Esophagus muscularis mucosa (tissue), 4 donors: ENCODE data around the gene CAMK1G. TPM values are rescaled to one million over a fixed set of nuclear protein-coding genes. Genes with fewer than 3 reads are reported as not detected.

ENCODE experiments used
- DNase-seq: peaks from one replicate; pipeline ENCODE4 v3.0.0-alpha.2; 2017; ENCODE audit errors: extremely low spot score
- H3K27ac ChIP-seq, 4 donors: fragments of 200-600 bp; sonication (generic); replicated peaks in 1 of 4; 1 replicate in 3 of 4; 2 replicates in 1 of 4; pipeline ENCODE4 v1.5.1; 2016 to 2019; ENCODE audit warnings: mild to moderate bottlenecking in 1 of 4
- H3K27me3 ChIP-seq, 4 donors: fragments of 200-600 bp; sonication (generic); one replicate each; pipeline versions ENCODE4 v1.5.1 to v1.6.0; 2016 to 2019
- H3K36me3 ChIP-seq, 4 donors: fragments of 200-600 bp; sonication (generic); one replicate each; pipeline ENCODE4 v1.5.1; 2016 to 2019
- H3K4me1 ChIP-seq, 4 donors: fragments of 200-600 bp; sonication (generic); one replicate each; pipeline ENCODE4 v1.5.1; 2016 to 2019
- H3K4me3 ChIP-seq, 4 donors: fragments of 200-600 bp; sonication (generic); 1 replicate in 2 of 4; 2 replicates in 2 of 4; pipeline ENCODE4 v1.5.1; 2016 to 2019; ENCODE audit warnings: mild to moderate bottlenecking in 4 of 4, moderate library complexity in 1 of 4
- H3K9me3 ChIP-seq, 4 donors: fragments of 200-600 bp; sonication (generic); 1 replicate in 3 of 4; 2 replicates in 1 of 4; pipeline ENCODE4 v1.5.1; 2016 to 2019
- CTCF ChIP-seq, 3 experiments: fragments of 200-600 bp in 2 of 3; fragments of 450-650 bp in 1 of 3; sonication (generic) in 2 of 3; IDR thresholded peaks; one replicate each; pipeline ENCODE4 v1.5.1; 2017 to 2019; ENCODE audit warnings: antibody characterized with exemption in 3 of 3, mild to moderate bottlenecking in 2 of 3, moderate library complexity in 1 of 3
- EP300 ChIP-seq: sonication (generic); formaldehyde crosslinking; IDR thresholded peaks from one replicate; pipeline ENCODE4 v1.6.1; 2017; ENCODE audit warnings: antibody characterized with exemption
- POLR2A ChIP-seq: fragments of 450-650 bp; IDR thresholded peaks from one replicate; pipeline ENCODE4 v1.6.1; 2017; ENCODE audit warnings: antibody characterized with exemption, moderate library complexity, mild to moderate bottlenecking, low read depth
- POLR2AphosphoS5 ChIP-seq, 2 donors: sonication (generic); formaldehyde crosslinking; IDR thresholded peaks; one replicate each; pipeline ENCODE4 v1.6.1; 2017; ENCODE audit warnings: antibody characterized with exemption in 2 of 2
- WGBS: methylation state at CpG from one replicate; pipeline ENCODE4 v1.1.5; 2018; 5-methylcytosine and 5-hydroxymethylcytosine counted together
- intact Hi-C: fragments of 100-400 bp; cut with DNase I; formaldehyde crosslinking; loops from one replicate; pipeline ENCODE4 v1.15.1; 2023
- total RNA-seq, 4 donors: library from RNA; depleted of rRNA; stranded (reverse); fragments of >200 nt; gene quantifications; one replicate each; pipeline versions ENCODE4 v1.1.0 to v1.2.1, GENCODE V29; 2016

Gene CAMK1G
- total RNA-seq, 4 donors from 2014 or later = 0.13 to 0.83 (median 0.26) TPM

- Histone ChIP-seq H3K27me3 (no peaks in the 10 kb centered on the region), H3K4me3 (no peak overlapping the region), H3K4me1 (peaks cover 18 to 30% (median 19%) of the 10 kb centered on the region in 4 donors), H3K27ac (no peak overlapping the region), H3K9me3 (no peaks in the 10 kb centered on the region), H3K36me3 (no peaks in the 10 kb centered on the region)
- whole genome bisulfite sequencing = 94% methylated on average over 6 of the region's 6 CpGs
- TF ChIP-seq POLR2AphosphoS5 (IDR thresholded peaks at IDR 0.05) = no peak
- TF ChIP-seq POLR2A = no peak
- TF ChIP-seq CTCF (IDR thresholded peaks at IDR 0.05) = no peak
- no peak for TF ChIP-seq EP300
- intact Hi-C loops = no loop called here
- no peak for DNase-seq
Measured at GRCh38 chr1:209617755-209618154, 34.2 kb downstream of the CAMK1G start.

- no peak for DNase-seq
- Histone ChIP-seq H3K27ac (no peak overlapping the region), H3K4me3 (no peak overlapping the region), H3K4me1 (peaks cover 18 to 30% (median 19%) of the 10 kb centered on the region in 4 donors), H3K36me3 (no peaks in the 10 kb centered on the region), H3K27me3 (no peaks in the 10 kb centered on the region), H3K9me3 (no peaks in the 10 kb centered on the region)
- intact Hi-C loops = no loop called here
- TF ChIP-seq EP300 = no peak
- no peak for TF ChIP-seq CTCF (IDR thresholded peaks at IDR 0.05)
- TF ChIP-seq POLR2AphosphoS5 (IDR thresholded peaks at IDR 0.05) = no peak
- no peak for TF ChIP-seq POLR2A
- WGBS = 95% methylated on average over 10 of the region's 11 CpGs
Measured at GRCh38 chr1:209618291-209618690, 34.8 kb downstream of the CAMK1G start.

GRCh38 chr1:209618756-209619420 is 35.4 kb downstream of the CAMK1G start:
- no peak for DNase-seq
- Histone ChIP-seq H3K27ac (no peak overlapping the region), H3K4me3 (no peak overlapping the region), H3K27me3 (no peaks in the 10 kb centered on the region), H3K9me3 (no peaks in the 10 kb centered on the region), H3K4me1 (peaks cover 18 to 30% (median 19%) of the 10 kb centered on the region in 4 donors), H3K36me3 (no peaks in the 10 kb centered on the region)
- 71% methylated on average over 4 of the region's 6 CpGs for WGBS
- TF ChIP-seq POLR2AphosphoS5 (IDR thresholded peaks at IDR 0.05) = no peak
- TF ChIP-seq EP300 = no peak
- no peak for TF ChIP-seq CTCF (IDR thresholded peaks at IDR 0.05)
- TF ChIP-seq POLR2A = no peak
- intact Hi-C loops = no loop called here

- WGBS = 91% methylated on average over 7 of the region's 7 CpGs
- Histone ChIP-seq H3K36me3 (no peaks in the 10 kb centered on the region), H3K4me3 (no peak overlapping the region), H3K27ac (no peak overlapping the region), H3K9me3 (no peaks in the 10 kb centered on the region), H3K4me1 (peaks cover 19 to 30% (median 20%) of the 10 kb centered on the region in 4 donors), H3K27me3 (no peaks in the 10 kb centered on the region)
- DNase-seq = no peak
- no peak for TF ChIP-seq POLR2A
- TF ChIP-seq CTCF (IDR thresholded peaks at IDR 0.05) = no peak
- TF ChIP-seq EP300 = no peak
- no peak for TF ChIP-seq POLR2AphosphoS5 (IDR thresholded peaks at IDR 0.05)
- intact Hi-C loops = no loop called here
Measured at GRCh38 chr1:209619696-209620486, 36.4 kb downstream of the CAMK1G start.
